LNCAP (cell line): Measurements from ENCODE around the gene NTN1.

Experiments used
- CTCF ChIP-seq: fragments of 450-650 bp; IDR thresholded peaks from 2 replicates; pipeline ENCODE4 v1.5.1; 2017; ENCODE audit warnings: mild to moderate bottlenecking

The NTN1 gene

GRCh38 chr17:9240659-9241370 is 219.5 kb downstream of the NTN1 start:
- TF ChIP-seq CTCF: no peak

GRCh38 chr17:9241371-9241712 is 220.0 kb downstream of the NTN1 start:
- TF ChIP-seq CTCF: no peak

DNA sequence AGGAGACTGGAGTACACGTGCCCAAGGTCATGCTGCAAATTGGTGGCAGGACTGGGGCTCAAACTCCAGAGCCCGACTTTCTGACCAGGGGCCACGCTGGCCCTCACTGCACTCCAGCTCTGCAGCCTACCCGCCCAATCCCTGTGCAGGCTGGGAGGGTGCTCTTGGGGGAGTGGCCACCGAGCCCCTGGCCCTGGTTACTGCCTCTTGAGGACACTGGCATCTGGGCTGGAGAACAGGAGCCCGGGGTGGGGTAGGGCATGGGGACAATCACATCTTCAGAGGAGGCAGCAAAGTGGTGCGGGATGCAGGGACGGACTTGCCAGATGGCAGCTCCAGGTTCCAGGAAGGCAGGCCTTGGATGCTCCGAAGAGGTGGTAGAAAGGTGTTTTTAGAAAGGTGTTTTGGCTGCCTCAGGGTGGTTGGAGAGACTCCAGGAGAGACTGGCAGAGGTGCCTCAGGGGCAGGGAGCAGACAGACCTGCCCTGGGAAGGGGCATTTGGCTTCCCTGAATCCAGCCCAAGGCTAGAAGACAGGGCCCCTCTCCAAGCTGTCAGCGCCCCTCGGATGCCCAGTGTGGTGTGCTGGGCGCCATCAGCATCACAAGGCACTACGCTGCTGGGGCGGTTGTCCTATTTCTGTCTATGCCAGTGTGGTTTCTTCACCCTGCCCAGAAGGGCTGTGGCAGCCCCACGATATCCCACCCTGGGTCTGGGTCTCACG is 220.6 kb downstream of the NTN1 start:
- no peak for TF ChIP-seq CTCF

GRCh38 chr17:9242497-9242881 is 221.2 kb downstream of the NTN1 start:
- TF ChIP-seq CTCF: no peak

DNA sequence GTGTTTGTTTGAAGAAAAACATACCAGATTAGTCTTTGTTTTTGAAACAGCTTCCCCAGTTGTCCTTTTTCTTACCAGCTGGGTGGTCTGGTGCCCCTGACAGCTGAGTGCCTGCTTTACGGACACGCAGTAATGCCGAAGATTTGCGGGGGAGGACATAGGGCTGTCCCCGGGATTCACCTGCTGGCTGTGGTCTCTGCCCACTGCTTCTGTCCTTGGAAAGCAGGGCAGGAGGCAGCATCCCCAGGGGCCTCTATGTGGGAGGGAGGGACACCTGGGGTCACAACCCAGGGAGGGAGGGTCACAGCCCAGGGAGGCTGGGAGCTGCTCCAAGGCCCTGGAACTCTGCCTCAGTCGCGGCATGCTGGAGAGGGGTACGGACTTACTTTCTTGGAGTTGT is 221.7 kb downstream of the NTN1 start:
- TF ChIP-seq CTCF: no peak

DNA sequence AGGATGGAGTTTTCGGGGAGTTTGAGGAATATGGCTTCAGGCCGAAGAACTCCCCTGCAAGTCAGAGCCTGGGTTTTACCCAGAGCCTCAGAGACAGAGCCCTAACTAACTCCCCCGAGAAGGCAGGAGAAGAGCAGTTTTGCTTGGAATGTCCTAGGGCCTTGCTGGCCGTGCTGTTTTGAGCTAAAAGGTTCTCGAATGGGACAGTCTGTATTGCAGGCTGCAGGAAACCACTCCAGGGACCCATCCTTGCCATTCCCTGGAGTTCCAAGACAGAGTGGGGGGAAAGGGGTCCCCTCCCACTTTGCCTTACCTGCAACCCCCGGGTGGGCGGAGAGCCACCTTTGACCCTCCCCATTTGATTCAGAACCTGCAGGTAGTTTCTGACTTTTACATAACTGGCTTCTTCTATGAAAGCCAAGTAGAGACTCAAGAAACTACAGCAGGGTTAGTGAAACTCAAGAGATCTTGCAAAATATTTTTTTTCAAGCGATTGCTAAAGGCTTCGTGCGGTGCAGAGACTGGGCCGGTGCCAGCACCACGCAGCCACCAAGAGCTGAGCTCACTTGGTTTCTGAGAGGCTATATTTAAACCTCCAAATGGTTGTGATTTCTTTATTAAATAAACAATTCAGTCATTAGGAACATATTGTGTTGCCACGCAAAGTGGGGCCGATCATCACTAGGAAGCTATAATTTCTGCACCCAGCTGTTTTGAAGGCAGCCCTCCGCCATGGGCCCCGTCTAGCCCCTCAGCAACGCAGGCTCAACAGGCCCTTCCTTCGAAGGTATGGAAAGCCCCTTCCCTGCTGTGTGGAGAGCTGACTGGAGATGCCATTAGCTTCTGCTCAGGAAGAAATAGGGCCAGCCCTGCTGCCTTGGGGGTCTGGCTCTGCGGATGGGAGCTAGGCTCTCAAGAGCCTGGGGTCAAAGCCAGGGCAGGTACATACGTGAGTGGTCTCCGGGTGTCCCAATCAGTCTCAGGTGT is 223.0 kb downstream of the NTN1 start:
- no peak for TF ChIP-seq CTCF

DNA sequence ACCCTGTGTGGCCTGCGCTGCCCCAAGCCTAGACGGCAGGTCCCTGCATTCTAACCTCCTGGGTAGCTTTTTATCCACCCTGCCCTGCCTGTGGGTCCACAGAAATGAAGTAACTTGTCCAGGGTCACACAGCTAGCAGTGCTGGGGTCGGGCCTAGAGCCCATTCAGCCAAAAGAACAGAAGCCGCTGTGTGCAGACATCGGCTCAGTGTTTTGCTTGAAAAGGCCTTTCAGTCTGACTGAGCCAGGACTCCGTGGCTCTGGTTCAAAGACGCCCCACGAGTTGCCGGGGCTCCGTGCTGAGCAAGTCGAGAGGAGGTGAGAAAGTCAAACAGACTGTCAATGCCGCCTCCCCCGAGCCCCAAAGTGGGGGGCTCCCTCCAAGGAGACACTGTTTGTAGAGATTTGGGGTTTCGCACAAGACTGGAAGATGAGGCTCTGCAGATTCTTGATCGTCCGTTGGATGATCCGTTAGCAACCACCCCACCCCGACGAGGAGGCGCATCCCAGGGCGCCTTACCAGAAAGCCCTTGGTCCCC is 226.2 kb downstream of the NTN1 start:
- TF ChIP-seq CTCF: no peak
